ENCODE measurements around the gene TSPAN13. TPM values are rescaled to one million over a fixed set of nuclear protein-coding genes. Genes with fewer than 3 reads are reported as not detected.

TSPAN13 gene
- polyA plus RNA-seq, 1 experiment: 4.6 TPM

DNA sequence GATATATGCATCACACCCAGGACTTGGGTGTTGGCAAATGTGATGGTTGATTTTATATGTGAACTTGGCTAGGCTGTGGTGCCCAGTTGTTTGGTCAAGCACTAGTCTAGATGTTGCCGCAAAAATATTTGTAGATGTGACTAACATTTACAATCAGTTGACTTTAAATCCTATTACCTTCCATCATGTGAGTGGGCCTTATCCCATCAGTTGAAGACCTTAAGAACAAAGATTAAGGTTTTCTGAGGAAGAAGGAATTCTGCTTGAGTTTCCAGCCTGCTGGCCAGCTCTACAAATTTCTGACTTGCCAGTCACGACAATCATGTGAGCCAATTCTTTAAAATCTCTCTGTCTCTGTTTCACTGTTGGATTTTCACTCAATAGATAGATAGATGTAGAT, 20.3 kb downstream of the TSPAN13 start:
- CTCF ChIA-PET: no interaction called here
- Histone ChIP-seq H3K36me3 (ENCODE audit: control insufficient read depth, insufficient read depth, low read length) (no peaks in the 10 kb centered on the region), H3K4me3 (ENCODE audit: low read depth, low read length) (no peak overlapping the region), H3K27me3 (ENCODE audit: control insufficient read depth, insufficient read depth, low read length) (no peaks in the 10 kb centered on the region)
- POLR2A ChIA-PET: no interaction called here
- TF ChIP-seq, protein P1, sequence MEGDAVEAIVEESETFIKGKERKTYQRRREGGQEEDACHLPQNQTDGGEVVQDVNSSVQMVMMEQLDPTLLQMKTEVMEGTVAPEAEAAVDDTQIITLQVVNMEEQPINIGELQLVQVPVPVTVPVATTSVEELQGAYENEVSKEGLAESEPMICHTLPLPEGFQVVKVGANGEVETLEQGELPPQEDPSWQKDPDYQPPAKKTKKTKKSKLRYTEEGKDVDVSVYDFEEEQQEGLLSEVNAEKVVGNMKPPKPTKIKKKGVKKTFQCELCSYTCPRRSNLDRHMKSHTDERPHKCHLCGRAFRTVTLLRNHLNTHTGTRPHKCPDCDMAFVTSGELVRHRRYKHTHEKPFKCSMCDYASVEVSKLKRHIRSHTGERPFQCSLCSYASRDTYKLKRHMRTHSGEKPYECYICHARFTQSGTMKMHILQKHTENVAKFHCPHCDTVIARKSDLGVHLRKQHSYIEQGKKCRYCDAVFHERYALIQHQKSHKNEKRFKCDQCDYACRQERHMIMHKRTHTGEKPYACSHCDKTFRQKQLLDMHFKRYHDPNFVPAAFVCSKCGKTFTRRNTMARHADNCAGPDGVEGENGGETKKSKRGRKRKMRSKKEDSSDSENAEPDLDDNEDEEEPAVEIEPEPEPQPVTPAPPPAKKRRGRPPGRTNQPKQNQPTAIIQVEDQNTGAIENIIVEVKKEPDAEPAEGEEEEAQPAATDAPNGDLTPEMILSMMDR (IDR thresholded peaks at IDR 0.05; ENCODE audit: insufficient read depth, low read depth, low read length): no peak
- DNase-seq (ENCODE audit: low read depth): no peak

DNA sequence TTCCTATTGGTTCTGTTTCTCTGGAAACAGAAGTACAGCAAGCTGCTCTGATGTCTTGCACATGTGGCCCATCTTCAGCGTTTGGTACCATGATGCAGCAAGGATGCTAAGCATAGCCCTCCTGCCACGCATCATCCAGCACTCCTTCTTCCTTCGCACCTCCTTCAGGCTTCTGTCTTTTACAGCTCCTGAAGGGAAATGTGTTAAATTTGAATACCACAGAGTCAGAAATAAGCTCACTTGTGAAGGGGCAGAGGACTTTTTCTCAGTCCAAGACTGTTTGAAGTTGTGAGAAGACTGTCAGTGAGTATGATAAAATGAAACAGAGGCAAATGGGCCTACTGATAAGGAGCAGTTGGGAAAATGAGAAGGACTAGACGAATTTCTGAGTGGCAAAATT, 20.7 kb downstream of the TSPAN13 start:
- Histone ChIP-seq H3K27me3 (ENCODE audit: control insufficient read depth, insufficient read depth, low read length) (no peaks in the 10 kb centered on the region), H3K36me3 (ENCODE audit: control insufficient read depth, insufficient read depth, low read length) (no peaks in the 10 kb centered on the region), H3K4me3 (ENCODE audit: low read depth, low read length) (no peak overlapping the region)
- ChIA-PET POLR2A (no interaction called here), CTCF (no interaction called here)
- no peak for DNase-seq (ENCODE audit: low read depth)
- TF ChIP-seq, protein P1 (IDR thresholded peaks at IDR 0.05; ENCODE audit: insufficient read depth, low read depth, low read length): no peak

DNA sequence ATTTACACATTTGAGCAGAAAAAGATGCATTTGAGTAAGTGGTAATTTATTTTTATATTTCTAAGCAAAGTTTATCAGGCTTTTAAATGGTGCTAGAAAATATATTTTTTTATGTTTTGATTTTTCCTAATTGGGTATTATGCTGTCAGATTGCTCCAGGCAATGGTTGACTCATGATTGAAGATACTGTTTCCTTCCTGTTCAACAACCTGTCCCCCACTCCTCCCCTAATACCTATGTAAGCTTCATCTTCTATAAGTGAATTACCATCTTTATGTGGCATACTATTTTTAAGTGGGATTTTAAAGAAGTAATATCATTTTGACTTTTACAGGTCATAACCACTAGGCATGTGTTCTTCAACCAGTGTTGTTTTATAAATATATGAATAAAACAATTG, 21.4 kb downstream of the TSPAN13 start:
- ChIA-PET CTCF (interaction anchor here (0.7 kb wide), 1 partner anchor 12 kb away, joined by 3 read pairs; no protein-coding TSS in a partner anchor), POLR2A (no interaction called here)
- Histone ChIP-seq H3K36me3 (ENCODE audit: control insufficient read depth, insufficient read depth, low read length) (no peaks in the 10 kb centered on the region), H3K27me3 (ENCODE audit: control insufficient read depth, insufficient read depth, low read length) (no peaks in the 10 kb centered on the region), H3K4me3 (ENCODE audit: low read depth, low read length) (no peak overlapping the region)
- TF ChIP-seq, protein P1 (IDR thresholded peaks at IDR 0.05; ENCODE audit: insufficient read depth, low read depth, low read length): no peak
- no peak for DNase-seq (ENCODE audit: low read depth)

DNA sequence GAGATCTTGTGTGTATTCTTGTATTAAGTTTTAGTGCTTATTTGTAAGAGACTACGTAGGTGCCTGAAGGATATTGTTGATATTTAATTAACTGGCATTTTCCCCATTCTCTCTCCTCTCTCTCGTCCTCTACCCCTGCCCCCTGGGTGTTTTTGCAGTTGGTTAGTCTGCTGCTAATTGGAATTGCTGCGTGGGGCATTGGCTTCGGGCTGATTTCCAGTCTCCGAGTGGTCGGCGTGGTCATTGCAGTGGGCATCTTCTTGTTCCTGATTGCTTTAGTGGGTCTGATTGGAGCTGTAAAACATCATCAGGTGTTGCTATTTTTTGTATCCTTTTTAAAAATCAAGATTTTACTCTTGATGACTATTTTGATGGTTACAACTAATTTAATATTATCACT, 22.5 kb downstream of the TSPAN13 start:
- no peak for DNase-seq (ENCODE audit: low read depth)
- H3K27me3 ChIP-seq (ENCODE audit: control insufficient read depth, insufficient read depth, low read length): no peaks in the 10 kb centered on the region
- H3K36me3 ChIP-seq (ENCODE audit: control insufficient read depth, insufficient read depth, low read length): no peaks in the 10 kb centered on the region
- POLR2A ChIA-PET: no interaction called here
- TF ChIP-seq, protein P1 (IDR thresholded peaks at IDR 0.05; ENCODE audit: insufficient read depth, low read depth, low read length): no peak
- CTCF ChIA-PET: no interaction called here
- no peak overlapping the region for H3K4me3 ChIP-seq (ENCODE audit: low read depth, low read length)

DNA sequence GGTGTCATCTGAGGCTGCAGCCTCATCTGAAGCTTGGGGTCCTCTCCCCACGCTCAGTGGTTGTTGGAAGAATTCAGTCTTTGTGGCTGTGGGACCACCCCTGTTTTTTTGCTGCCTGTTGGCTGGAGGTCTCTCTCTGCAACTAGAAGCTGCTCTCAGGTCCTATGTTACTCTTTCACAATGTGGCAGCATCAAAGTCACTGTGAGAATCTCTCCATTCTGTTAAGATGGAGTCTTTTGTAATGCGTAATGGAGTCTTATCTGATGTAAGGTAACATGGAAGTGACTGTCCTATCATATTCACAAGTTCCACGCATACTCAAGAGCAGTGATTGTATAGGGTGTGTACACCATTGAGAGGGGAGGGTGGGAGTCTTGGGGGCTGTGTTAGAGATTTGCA, 24.9 kb downstream of the TSPAN13 start:
- no peaks in the 10 kb centered on the region for H3K27me3 ChIP-seq (ENCODE audit: control insufficient read depth, insufficient read depth, low read length)
- ChIA-PET POLR2A (no interaction called here), CTCF (interaction anchor here (1.1 kb wide), 1 partner anchor 22 kb away, joined by 3 read pairs; no protein-coding TSS in a partner anchor)
- no peaks in the 10 kb centered on the region for H3K36me3 ChIP-seq (ENCODE audit: control insufficient read depth, insufficient read depth, low read length)
- TF ChIP-seq, protein P1 (IDR thresholded peaks at IDR 0.05; ENCODE audit: insufficient read depth, low read depth, low read length): no peak
- H3K4me3 ChIP-seq (ENCODE audit: low read depth, low read length): no peak overlapping the region
- no peak for DNase-seq (ENCODE audit: low read depth)
